ENCODE measurements around the gene NBEA.

DNA sequence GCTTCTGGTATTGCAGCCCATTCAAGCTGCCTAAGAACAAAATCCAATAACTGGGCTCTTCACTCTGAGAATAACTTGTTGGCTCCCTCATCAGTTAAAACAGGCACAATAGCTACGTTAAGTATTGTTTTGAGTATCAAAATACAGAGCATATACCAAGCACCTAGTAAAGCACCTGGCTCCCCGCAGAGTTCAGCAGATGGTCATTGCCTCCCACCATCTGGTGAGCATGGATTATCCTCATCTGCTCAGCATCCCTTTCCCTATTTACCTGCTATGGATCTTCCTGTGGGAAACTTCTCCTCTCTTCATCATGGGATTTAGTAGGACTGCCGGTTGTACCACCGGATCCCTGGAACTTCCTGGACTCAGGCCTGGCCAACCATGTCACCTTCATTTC lies 733.6 kb downstream of the NBEA start:
- TF ChIP-seq, protein P1, sequence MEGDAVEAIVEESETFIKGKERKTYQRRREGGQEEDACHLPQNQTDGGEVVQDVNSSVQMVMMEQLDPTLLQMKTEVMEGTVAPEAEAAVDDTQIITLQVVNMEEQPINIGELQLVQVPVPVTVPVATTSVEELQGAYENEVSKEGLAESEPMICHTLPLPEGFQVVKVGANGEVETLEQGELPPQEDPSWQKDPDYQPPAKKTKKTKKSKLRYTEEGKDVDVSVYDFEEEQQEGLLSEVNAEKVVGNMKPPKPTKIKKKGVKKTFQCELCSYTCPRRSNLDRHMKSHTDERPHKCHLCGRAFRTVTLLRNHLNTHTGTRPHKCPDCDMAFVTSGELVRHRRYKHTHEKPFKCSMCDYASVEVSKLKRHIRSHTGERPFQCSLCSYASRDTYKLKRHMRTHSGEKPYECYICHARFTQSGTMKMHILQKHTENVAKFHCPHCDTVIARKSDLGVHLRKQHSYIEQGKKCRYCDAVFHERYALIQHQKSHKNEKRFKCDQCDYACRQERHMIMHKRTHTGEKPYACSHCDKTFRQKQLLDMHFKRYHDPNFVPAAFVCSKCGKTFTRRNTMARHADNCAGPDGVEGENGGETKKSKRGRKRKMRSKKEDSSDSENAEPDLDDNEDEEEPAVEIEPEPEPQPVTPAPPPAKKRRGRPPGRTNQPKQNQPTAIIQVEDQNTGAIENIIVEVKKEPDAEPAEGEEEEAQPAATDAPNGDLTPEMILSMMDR (IDR thresholded peaks at IDR 0.05) = no peak
- TF ChIP-seq EP300 (IDR thresholded peaks at IDR 0.05) (no peak), HDAC2 (IDR thresholded peaks at IDR 0.05) (no peak), MYC (IDR thresholded peaks at IDR 0.05; ENCODE audit: borderline replicate concordance, low read length) (no peak), CEBPB (IDR thresholded peaks at IDR 0.05) (no peak)

Data from A549 (cell line).